HepG2 (cell line): ENCODE data around the gene GYS2. TPM values are rescaled to one million over a fixed set of nuclear protein-coding genes. Genes with fewer than 3 reads are reported as not detected.

Source experiments
- ATAC-seq: fragments of 200-7000 bp; cut with Tn5 transposase; 3 replicates; pipeline ENCODE4 v1.9.1; 2020; ENCODE audit warnings: mild to moderate bottlenecking, moderate library complexity
- BruUV-seq: library from RNA; stranded (reverse); fragments of 400-500 nt; replicated peaks from 2 replicates; lab custom pipeline; 2021; lab: Mats Ljungman, UMichigan
- CTCF ChIA-PET: fragments of 300-600 bp; formaldehyde crosslinking; extraction: SDS; loops from one replicate; lab custom pipeline; 2021; ENCODE audit warnings: low total read pairs, inconsistent platforms, low intra/inter-chr PET ratio; lab: Yijun Ruan, JAX
- POLR2A ChIA-PET: fragments of 350-600 bp; sonication (Branson Sonifier 250); formaldehyde crosslinking; loops from one replicate; lab custom pipeline; 2020; ENCODE audit warnings: antibody characterized with exemption, inconsistent platforms; lab: Yijun Ruan, JAX
- DNase-seq: peaks from one replicate; pipeline ENCODE4 v3.0.0-alpha.2; 2015; ENCODE audit warnings: low spot score
- FAIRE-seq: peaks from 3 replicates; lab custom pipeline; 2011; peaks lifted over from hg19 to GRCh38; lab: Jason Lieb, UNC
- H2AFZ ChIP-seq: one replicate; pipeline ENCODE4 v1.6.1; 2011; ENCODE audit warnings: low read length, inconsistent platforms
- H3K27ac ChIP-seq: fragments of 300-600 bp; 3 replicates; pipeline ENCODE4 v1.8.0; 2011; ENCODE audit warnings: mixed run types, mild to moderate bottlenecking, mixed read lengths, low read length, inconsistent platforms; ENCODE audit not compliant: insufficient read depth; ENCODE audit errors: extremely low read length
- H3K27me3 ChIP-seq, 2 experiments: fragments of 200-600 bp in 1 of 2; 2 replicates in 1 of 2; 3 replicates in 1 of 2; pipeline versions ENCODE4 v1.6.0 to v1.8.0; 2011; ENCODE audit warnings: low read length in 2 of 2, mild to moderate bottlenecking in 2 of 2, moderate library complexity in 2 of 2, inconsistent platforms in 1 of 2; ENCODE audit not compliant: insufficient read depth in 2 of 2, control insufficient read depth in 1 of 2
- H3K36me3 ChIP-seq, 2 experiments: fragments of 200-600 bp in 1 of 2; replicated peaks in 1 of 2; 2 replicates in 1 of 2; 3 replicates in 1 of 2; pipeline versions ENCODE4 v1.5.1 to v1.8.0; 2011; ENCODE audit warnings: low read length in 2 of 2, inconsistent platforms in 1 of 2; ENCODE audit not compliant: insufficient read depth in 2 of 2, control insufficient read depth in 1 of 2
- H3K4me1 ChIP-seq: 2 replicates; pipeline ENCODE4 v1.5.1; 2012; ENCODE audit warnings: low read length, inconsistent platforms; ENCODE audit not compliant: insufficient read depth
- H3K4me2 ChIP-seq: 2 replicates; pipeline ENCODE4 v1.6.0; 2011; ENCODE audit warnings: low read depth, low read length, inconsistent platforms
- H3K4me3 ChIP-seq, 3 experiments: fragments of 200-600 bp in 1 of 3; sonication (generic), shearing (Covaris generic) in 1 of 3; replicated peaks in 1 of 3; 2 replicates each; pipeline ENCODE4 v1.5.1; 2011 to 2016; ENCODE audit warnings: low read length in 3 of 3, inconsistent platforms in 2 of 3, low read depth in 2 of 3, mild to moderate bottlenecking in 2 of 3, control low read depth in 1 of 3, mixed read lengths in 1 of 3; ENCODE audit not compliant: insufficient read depth in 1 of 3
- H3K79me2 ChIP-seq: one replicate; pipeline ENCODE4 v1.6.1; 2011; ENCODE audit warnings: low read length, inconsistent platforms; ENCODE audit not compliant: insufficient read depth
- H3K9ac ChIP-seq: 2 replicates; pipeline ENCODE4 v1.6.0; 2011; ENCODE audit warnings: mild to moderate bottlenecking, low read depth, low read length, inconsistent platforms; ENCODE audit not compliant: insufficient read depth
- H3K9me3 ChIP-seq: 2 replicates; pipeline ENCODE4 v1.5.1; 2012; ENCODE audit warnings: mild to moderate bottlenecking, low read length
- H4K20me1 ChIP-seq: 2 replicates; pipeline ENCODE4 v1.6.0; 2011; ENCODE audit warnings: inconsistent platforms, mild to moderate bottlenecking, low read length, moderate library complexity; ENCODE audit not compliant: insufficient read depth
- GATA4 ChIP-seq: sonication (generic); IDR thresholded peaks from 2 replicates; pipeline ENCODE4 v1.6.1; 2016; ENCODE audit warnings: antibody characterized with exemption, low read depth, borderline replicate concordance
- HMGA1 ChIP-seq: sonication (generic); formaldehyde crosslinking; conservative IDR thresholded peaks from 2 replicates; pipeline ENCODE4 v1.4.0; 2020; ENCODE audit warnings: missing genetic modification reagents
- HOXA9 ChIP-seq: sonication (generic); formaldehyde crosslinking; IDR thresholded peaks from 2 replicates; pipeline ENCODE4 v1.8.1; 2022; ENCODE audit warnings: missing genetic modification reagents, mild to moderate bottlenecking, moderate library complexity, borderline replicate concordance
- KAT7 ChIP-seq: IDR thresholded peaks from 2 replicates; pipeline ENCODE4 v1.6.1; 2018; ENCODE audit warnings: borderline replicate concordance, missing compliant biosample characterization
- KLF15 ChIP-seq: sonication (generic); formaldehyde crosslinking; IDR thresholded peaks from 2 replicates; pipeline ENCODE4 v1.8.1; 2023; ENCODE audit warnings: borderline replicate concordance, mild to moderate bottlenecking, inconsistent platforms, missing genetic modification reagents, mixed read lengths
- KLF9 ChIP-seq: IDR thresholded peaks from 2 replicates; pipeline ENCODE4 v1.6.1; 2016; ENCODE audit warnings: low read depth
- MIER3 ChIP-seq: IDR thresholded peaks from 2 replicates; pipeline ENCODE4 v1.6.1; 2016; ENCODE audit warnings: missing compliant biosample characterization, borderline replicate concordance
- SMAD3 ChIP-seq: sonication (generic); formaldehyde crosslinking; IDR thresholded peaks from 2 replicates; pipeline ENCODE4 v1.4.0; 2020; ENCODE audit warnings: missing genetic modification reagents
- TBP ChIP-seq: sonication (generic); formaldehyde crosslinking; IDR thresholded peaks from 2 replicates; pipeline ENCODE4 v1.5.0; 2020; ENCODE audit warnings: missing genetic modification reagents
- ZNF205 ChIP-seq: IDR thresholded peaks from 2 replicates; pipeline ENCODE4 v1.6.1; 2018; ENCODE audit warnings: missing biosample characterization, missing genetic modification reagents
- ZNF207 ChIP-seq: fragments of 450-650 bp; IDR thresholded peaks from 2 replicates; pipeline ENCODE4 v1.6.1; 2016; ENCODE audit warnings: antibody characterized with exemption, borderline replicate concordance
- ZNF329 ChIP-seq: sonication (generic); formaldehyde crosslinking; IDR thresholded peaks from 2 replicates; pipeline ENCODE4 v1.9.0; 2021; ENCODE audit warnings: low read depth, mild to moderate bottlenecking, missing genetic modification reagents
- ZNF331 ChIP-seq: sonication (generic); formaldehyde crosslinking; IDR thresholded peaks from 2 replicates; pipeline ENCODE4 v1.4.0; 2020; ENCODE audit warnings: missing genetic modification reagents
- ZNF382 ChIP-seq: sonication (generic); formaldehyde crosslinking; IDR thresholded peaks from 2 replicates; pipeline ENCODE4 v1.5.0; 2020; ENCODE audit warnings: missing genetic modification reagents, mild to moderate bottlenecking, borderline replicate concordance
- ZNF577 ChIP-seq: sonication (generic); formaldehyde crosslinking; IDR thresholded peaks from 2 replicates; pipeline ENCODE4 v1.4.0; 2020; ENCODE audit warnings: mild to moderate bottlenecking, low read depth, missing genetic modification reagents, borderline replicate concordance
- ZNF614 ChIP-seq: IDR thresholded peaks from 2 replicates; pipeline ENCODE4 v1.6.1; 2018; ENCODE audit warnings: missing biosample characterization, missing genetic modification reagents, inconsistent platforms, borderline replicate concordance
- WGBS: methylation state at CpG from one replicate; pipeline ENCODE4 v1.1.6; 2017; ENCODE audit warnings: low lambda C conversion rate; 5-methylcytosine and 5-hydroxymethylcytosine counted together
- in situ Hi-C: cut with HindIII; loops from 2 replicates; pipeline ENCODE4 v1.10.0; 2017; ENCODE audit warnings: low pct_unique_long_range_greater_than_20kb; ENCODE audit not compliant: extremely low pct_ligation_motif_present
- intact Hi-C: fragments of 100-400 bp; cut with micrococcal nuclease; formaldehyde crosslinking; loops from one replicate; pipeline ENCODE4 v1.10.0; 2022; ENCODE audit not compliant: unreplicated experiment
- polyA plus RNA-seq, 8 experiments: library from polyadenylated mRNA; depleted of rRNA in 3 of 8; stranded (reverse) in 7 of 8; unstranded in 1 of 8; fragments of >200 nt; fragmentation: Illumina TruSeq in 4 of 8; extraction: Trizol in 4 of 8; gene quantifications; 2 replicates each; pipeline versions ENCODE4 v1.2.1 to v1.2.3, GENCODE V29; 2011 to 2016; ENCODE audit warnings: low read depth in 4 of 8, missing spikeins in 1 of 8, mixed read lengths in 1 of 8; ENCODE audit not compliant: insufficient read depth in 1 of 8
- total RNA-seq, 5 experiments: library from RNA; depleted of rRNA; stranded (reverse); fragments of >200 nt; fragmentation: Illumina TruSeq; extraction: Trizol; gene quantifications; 2 replicates each; pipeline ENCODE4 v1.2.3, GENCODE V29; 2016; ENCODE audit warnings: low read depth in 1 of 5
- TF ChIP-seq, protein P1 (sequence below): sonication (generic); formaldehyde crosslinking; IDR thresholded peaks from 2 replicates; pipeline ENCODE4 v1.8.1; 2023; ENCODE audit warnings: mild to moderate bottlenecking, missing genetic modification reagents
- TF ChIP-seq, protein P2 (sequence below), 2 experiments: sonication (generic) in 1 of 2; formaldehyde crosslinking in 1 of 2; IDR thresholded peaks; 2 replicates each; pipeline versions ENCODE4 v1.5.1 to v1.6.1; 2011 to 2020; ENCODE audit warnings: borderline replicate concordance in 1 of 2, low read depth in 1 of 2, low read length in 1 of 2, mild to moderate bottlenecking in 1 of 2, missing genetic modification reagents in 1 of 2, moderate library complexity in 1 of 2
- TF ChIP-seq, protein P3 (sequence below): sonication (generic); formaldehyde crosslinking; IDR thresholded peaks from 2 replicates; pipeline ENCODE4 v1.4.0; 2020; ENCODE audit warnings: missing genetic modification reagents, mild to moderate bottlenecking, borderline replicate concordance

The GYS2 gene
- total and polyA plus RNA-seq, 2 of the 13 experiments (the other 11 are each of a cell fraction or from before 2014, with no cell fraction given) = not detected

DNA sequence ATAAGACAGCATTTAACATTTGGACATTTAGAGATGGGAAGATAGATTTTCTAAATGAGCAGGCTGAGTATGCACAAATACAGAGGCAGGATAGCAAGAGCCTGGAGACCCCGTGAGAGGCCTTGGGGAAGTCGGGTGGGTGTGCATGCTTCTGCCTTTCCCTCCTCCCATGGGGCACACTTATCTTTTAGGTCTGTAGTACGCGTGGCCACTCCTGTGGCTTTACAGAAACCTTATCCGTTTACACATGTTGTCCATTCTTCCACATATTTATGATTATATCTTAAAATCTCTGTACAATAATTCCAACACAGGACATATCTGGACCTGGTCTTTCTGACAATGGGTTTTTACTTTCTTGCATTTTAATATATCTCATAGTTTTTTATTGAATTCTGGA lies 33.6 kb downstream of the GYS2 start:
- Histone ChIP-seq H3K9ac (no peak overlapping the region), H3K4me3 (no peak overlapping the region), H3K4me1 (peaks cover 21% of the 10 kb centered on the region), H3K4me2 (no peak overlapping the region), H3K79me2 (no peaks in the 10 kb centered on the region), H3K9me3 (no peaks in the 10 kb centered on the region), H2AFZ (no peak overlapping the region), H3K27me3 (no peaks in the 10 kb centered on the region), H3K36me3 (no peaks in the 10 kb centered on the region), H3K27ac (no peak overlapping the region), H4K20me1 (no peaks in the 10 kb centered on the region)
- DNase-seq (no peak), FAIRE-seq (no peak), ATAC-seq (no peak)
- ChIA-PET POLR2A (no interaction called here), CTCF (no interaction called here)
- intact Hi-C loops = no loop called here
- in situ Hi-C loops = no loop called here
- BruUV-seq = no TSS peak
- TF ChIP-seq ZNF614 (CRISPR knock-in tag) (no peak), ZNF382 (CRISPR knock-in tag) (no peak), KAT7 (CRISPR knock-in tag) (no peak), KLF15 (CRISPR knock-in tag) (no peak), ZNF207 (no peak), ZNF331 (CRISPR knock-in tag) (no peak), TBP (CRISPR knock-in tag) (no peak), GATA4 (no peak), MIER3 (CRISPR knock-in tag) (no peak), KLF9 (no peak), SMAD3 (CRISPR knock-in tag) (no peak), ZNF205 (CRISPR knock-in tag) (no peak), ZNF577 (CRISPR knock-in tag) (no peak), ZNF329 (CRISPR knock-in tag) (no peak), HMGA1 (CRISPR knock-in tag) (no peak), HOXA9 (CRISPR knock-in tag) (no peak)
- TF ChIP-seq, protein P1, sequence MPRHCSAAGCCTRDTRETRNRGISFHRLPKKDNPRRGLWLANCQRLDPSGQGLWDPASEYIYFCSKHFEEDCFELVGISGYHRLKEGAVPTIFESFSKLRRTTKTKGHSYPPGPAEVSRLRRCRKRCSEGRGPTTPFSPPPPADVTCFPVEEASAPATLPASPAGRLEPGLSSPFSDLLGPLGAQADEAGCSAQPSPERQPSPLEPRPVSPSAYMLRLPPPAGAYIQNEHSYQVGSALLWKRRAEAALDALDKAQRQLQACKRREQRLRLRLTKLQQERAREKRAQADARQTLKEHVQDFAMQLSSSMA (CRISPR knock-in tag) = no peak
- TF ChIP-seq, protein P2, sequence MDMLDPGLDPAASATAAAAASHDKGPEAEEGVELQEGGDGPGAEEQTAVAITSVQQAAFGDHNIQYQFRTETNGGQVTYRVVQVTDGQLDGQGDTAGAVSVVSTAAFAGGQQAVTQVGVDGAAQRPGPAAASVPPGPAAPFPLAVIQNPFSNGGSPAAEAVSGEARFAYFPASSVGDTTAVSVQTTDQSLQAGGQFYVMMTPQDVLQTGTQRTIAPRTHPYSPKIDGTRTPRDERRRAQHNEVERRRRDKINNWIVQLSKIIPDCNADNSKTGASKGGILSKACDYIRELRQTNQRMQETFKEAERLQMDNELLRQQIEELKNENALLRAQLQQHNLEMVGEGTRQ (IDR thresholded peaks at IDR 0.05; ENCODE audit: low read depth, low read length) = no peak
- TF ChIP-seq, protein P2 (CRISPR knock-in tag; IDR thresholded peaks at IDR 0.05; ENCODE audit: borderline replicate concordance) = no peak
- TF ChIP-seq, protein P3, sequence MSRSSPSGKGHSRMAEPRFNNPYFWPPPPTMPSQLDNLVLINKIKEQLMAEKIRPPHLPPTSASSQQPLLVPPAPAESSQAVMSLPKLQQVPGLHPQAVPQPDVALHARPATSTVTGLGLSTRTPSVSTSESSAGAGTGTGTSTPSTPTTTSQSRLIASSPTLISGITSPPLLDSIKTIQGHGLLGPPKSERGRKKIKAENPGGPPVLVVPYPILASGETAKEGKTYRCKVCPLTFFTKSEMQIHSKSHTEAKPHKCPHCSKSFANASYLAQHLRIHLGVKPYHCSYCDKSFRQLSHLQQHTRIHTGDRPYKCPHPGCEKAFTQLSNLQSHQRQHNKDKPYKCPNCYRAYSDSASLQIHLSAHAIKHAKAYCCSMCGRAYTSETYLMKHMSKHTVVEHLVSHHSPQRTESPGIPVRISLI (CRISPR knock-in tag) = no peak
- WGBS = 71% methylated on average over 5 of the region's 5 CpGs
